Activated CD8-positive, alpha-beta memory T cell treated with anti-CD3 and anti-CD28 coated beads, Interleukin-2, amount 50 U/mL, for 1 hour (primary cell): Measurements from ENCODE around the gene CLRN1.

Experiments
- DNase-seq: peaks from one replicate; pipeline ENCODE4 v3.0.0-alpha.2; 2020; ENCODE audit errors: extremely low read depth

The CLRN1 gene

DNA sequence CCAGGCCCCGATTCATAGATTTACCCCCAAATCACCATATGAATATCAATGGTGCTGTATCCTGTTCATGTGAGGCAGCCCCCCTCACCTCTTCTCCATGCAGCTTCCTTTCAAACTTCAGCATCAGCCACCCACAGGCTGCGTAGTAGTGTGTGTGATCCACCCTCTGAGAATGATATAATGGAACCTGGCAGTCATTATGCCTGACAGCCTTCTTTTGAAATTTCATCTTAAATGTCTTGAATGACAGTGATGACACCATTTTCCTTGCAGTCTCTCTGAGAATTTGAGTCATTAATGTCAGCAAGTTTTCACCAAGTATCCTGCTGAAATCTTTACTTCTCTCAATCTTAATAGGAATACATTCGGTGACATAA lies 3.5 kb upstream of the CLRN1 start:
- no peak for DNase-seq

DNA sequence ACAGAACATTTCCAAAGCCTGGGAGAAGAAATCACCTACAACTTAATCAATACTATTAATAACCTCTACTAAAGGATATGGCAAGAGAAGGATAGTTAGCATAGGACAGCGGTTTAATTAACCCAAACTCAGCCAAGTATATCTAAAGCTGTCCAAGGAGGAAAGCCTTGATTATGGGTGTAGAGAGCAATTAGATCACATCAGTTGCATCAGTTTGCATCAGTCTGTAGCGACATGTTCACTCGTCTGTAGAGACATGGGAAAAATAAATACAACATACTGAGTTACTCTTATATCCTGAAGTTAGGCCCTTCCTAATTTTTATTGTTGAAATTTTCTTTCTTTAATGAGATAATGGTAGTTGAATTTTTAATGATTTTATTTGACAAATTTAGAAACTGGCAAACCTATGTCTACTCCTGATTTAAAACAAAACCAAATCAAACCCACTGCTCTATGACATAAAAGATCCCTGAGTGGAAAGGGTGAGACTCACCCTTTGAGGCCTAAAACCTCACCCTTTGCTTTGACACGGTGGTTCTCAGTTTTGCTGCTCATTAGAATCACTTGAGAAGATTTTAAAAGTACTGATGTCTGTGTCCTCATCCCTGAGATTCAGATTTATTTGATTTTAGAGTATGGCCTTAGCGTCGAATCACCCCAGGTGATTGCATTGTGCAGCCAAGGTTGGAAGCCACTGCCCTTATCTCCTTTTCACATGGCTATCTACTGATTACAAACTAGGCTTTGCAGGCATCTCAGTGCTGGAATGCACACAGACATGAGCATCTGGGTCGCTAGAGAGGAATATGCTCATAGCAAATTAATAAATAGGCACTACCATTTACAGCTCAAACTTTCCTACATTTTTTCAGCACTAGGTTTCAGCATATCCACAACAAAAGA lies 2.8 kb upstream of the CLRN1 start:
- DNase-seq, result no peak

DNA sequence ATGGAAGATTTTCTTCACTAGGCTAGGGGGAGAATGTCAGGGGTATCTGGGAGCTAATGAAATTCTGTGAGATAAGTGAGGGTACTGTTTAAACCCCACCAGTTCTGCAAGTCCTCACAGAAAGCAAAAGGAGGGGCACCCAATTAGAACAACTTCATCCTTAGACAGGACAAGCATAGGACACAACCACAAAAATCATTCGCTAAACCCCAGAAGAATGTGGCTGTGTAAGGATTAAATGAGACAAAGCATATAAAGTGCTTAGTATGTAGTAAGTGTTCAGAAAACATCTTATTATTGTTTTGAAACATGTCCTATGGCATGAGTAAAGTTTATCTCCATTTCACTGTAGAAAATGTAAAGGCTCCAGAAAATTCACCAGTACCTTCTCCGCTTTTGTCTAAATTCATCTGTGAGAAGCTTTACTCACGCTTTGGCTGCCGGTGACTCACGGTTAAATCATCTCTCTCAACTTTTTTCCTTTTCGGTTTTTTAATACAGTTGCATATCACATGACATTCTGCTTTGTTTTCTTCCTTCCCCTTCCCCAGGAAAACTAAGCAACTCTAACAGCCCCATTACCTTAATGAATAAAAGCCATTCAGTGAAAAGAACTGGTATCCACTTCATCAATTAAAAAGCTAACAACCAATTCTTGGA lies 1.7 kb downstream of the CLRN1 start:
- no peak for DNase-seq

DNA sequence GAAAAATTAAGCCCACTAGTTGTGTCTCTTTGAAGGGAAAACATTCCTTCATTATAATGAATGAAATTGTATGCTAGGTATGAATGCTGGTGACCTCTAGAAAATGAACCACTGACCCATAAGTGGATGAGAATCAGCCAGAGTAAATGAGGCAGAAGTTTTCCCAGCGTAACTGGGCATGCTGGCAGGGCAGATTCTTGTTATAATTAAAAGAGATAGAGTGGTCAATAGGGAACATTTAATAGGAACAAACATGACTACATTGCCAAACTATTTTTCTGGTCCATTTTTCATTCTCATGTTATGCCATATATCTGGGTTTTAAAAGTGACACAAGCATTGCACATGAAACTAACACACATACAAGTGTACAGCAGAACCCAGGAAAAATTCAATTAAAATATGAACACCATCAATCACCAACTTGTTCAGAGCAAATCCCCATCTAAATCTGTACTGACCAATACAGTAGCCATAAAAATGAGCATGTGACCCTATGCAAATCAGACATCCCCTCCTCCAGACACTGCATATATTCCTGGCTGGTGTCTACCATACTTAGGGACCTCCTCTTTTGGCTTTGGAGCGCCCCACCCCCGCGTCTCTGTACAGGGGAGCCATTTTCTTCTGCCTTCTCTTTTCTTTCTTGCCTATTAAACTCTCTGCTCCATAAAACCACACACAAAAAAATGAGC lies 4.0 kb downstream of the CLRN1 start:
- no peak for DNase-seq

DNA sequence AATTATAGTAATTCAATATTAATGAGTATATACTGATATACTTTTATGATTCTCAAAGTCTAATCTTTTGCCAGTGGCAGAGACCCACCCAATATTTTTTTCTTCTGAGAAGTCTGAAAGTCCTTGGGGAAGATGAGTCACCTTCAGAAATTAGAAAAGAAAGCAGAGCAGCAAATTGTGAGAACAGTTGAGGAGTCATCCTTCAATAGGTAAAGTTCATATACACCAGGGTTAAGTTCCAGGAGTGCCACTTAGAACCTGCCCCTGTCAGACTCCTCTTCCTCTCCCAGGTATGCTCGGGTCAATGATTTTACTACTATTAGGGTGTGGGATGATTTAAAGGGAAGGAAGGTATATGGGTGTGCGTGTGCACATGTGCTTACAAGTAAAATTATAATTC lies 7.1 kb downstream of the CLRN1 start:
- no peak for DNase-seq

DNA sequence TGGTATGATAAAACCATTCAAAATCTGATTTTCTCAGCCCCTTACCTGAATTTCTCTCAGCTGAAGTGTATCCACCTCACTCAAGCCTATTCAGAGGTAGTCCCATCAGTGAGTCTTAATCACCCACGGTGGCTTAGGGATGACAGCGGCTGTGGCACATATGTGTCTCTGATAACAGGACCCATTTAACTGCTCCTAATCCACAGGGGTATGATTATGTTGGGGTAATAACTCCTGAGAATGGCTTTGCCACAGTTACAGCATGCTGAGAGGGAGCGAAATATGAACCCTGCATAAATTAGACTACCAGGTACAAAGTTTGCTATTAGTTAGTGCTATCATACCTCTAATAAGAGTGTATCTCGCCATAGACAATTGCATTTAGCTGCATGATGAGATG lies 10.6 kb downstream of the CLRN1 start:
- no peak for DNase-seq

DNA sequence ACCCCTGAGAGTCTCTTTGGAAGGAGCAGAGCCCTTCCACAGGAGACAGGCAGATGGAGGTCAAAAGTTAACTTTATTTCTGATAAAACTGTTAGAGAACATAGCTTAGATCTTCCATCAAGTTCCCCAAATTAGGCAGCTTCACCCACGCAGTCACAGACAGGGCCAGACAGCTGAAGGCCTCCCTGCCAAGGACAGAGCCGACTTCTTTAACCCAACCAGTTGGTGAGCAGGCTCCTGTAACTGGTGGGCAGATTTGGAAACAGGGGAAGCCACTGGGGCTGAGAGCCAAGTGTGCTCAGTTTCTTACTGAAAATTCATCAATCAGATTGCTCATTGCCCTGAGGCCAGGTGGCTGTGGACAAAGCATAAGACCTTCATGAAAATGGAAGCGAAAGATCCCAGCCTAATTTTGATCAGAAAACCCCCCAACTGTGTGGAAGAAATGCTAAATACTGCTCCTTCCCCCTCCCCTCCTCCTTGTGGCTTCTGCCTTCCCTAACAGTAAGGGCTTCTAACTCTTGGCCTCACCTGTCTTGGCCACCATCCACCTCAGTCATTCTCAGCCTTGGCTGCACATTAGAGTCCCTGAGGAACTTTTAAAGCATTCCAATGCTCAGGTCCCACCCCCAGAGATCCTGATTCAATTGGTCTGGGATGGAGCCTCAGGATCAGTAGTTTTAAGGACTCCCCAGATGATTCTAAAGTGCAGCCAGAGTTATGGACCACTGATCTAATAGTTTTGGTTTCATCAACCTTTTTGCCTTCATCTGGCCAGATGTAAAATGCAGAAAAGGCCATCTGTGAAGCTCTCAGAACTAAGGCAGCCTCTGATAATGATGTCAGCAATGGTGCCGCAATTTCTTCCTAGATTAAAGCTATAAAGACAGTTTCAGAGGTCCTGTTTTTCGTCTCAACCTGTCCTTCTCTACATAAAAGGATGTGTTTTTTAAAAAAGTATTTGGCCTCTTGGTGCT lies 11.5 kb downstream of the CLRN1 start:
- DNase-seq, result no peak

DNA sequence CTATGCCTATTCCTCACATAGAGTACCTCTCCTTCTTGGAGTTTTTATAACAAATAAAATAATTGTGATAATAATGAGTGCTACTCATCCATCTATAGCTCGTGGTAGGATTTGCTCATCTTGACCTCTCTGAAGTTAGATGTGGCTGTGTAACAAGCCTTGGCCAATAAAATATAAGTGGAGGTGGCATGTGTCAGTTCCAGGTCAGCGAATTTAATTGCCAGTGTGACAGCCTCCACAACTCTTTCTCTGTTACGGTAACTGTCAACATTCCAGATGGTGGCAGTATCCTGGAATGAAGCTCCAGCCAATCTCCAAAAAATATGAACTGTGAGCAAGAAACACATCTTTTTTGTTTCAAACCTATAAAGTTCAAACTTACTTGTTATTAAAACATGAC lies 13.8 kb downstream of the CLRN1 start:
- DNase-seq, result no peak

DNA sequence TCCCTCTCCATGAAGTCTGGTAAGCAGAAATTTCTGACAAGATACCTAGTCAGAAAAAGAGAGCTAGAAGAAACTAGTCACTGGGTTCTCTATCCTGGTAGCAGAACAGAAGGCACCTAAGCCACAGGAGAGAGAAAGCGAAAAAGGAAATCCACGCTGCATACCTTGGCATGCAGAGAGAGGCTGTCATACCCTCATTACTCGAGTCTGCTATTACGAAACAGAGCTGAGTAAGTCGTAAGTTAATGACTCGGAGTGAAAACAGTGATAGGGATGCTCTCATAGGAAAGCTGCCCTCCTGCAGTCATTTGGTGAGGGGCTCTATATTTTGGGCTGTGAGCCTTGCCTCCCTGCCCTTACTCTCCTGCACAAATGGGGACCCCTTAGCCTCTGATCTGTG lies 16.2 kb downstream of the CLRN1 start:
- no peak for DNase-seq

DNA sequence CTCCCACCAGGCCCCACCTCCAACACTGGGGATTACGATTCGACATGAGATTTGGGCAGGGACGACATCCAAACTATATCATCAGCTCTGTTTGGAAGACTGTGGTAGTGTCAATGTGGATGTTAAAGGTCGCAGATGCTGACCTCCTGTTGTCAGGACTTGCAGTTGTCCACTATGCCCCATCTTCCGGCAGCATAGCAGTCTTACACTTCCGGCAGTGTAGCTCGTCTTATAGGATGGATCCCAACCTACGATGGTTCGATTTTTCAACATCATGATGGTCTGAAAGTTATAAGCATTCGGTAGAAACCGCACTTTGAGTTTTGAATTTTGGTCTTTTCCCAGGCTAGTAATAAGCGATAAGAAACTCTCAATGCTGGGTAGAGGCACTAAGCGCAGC lies 20.6 kb downstream of the CLRN1 start:
- DNase-seq, result no peak

DNA sequence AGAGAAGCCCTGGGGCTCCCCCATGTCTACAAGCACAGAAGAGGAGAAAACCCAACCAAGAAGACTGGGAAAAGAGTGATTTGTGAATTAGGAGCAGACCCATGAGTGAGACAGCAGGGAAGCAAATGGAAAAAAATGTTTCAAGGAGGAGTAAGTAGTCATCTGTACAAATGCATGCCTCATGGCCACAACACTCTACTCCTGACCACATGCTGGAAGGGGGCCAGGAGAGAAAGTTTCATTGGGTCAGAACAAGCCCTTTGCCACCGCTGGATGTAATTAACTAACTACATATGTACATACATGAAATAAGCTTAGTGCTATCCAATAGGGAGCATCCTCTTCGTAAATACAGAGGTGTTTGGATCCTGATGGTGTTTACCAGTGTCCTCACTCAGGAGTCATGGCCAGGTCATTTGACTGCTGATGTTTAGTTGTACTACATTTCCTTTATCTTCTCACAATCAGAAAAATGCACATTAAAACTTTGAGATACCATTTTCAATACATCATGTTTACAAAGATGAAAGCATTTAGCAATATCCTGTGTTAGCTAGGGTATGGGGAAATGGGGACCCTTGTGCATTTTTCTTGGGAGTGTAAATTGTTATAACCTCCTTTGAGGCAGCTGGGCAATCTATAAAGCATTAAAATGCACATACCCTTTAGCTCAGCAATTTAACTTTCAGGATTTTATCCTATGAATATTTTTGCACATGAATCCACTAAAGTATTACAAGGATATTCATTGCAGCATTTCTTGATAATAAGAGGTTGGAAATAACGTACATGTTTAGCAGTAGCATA lies 27.1 kb downstream of the CLRN1 start:
- DNase-seq, result no peak

DNA sequence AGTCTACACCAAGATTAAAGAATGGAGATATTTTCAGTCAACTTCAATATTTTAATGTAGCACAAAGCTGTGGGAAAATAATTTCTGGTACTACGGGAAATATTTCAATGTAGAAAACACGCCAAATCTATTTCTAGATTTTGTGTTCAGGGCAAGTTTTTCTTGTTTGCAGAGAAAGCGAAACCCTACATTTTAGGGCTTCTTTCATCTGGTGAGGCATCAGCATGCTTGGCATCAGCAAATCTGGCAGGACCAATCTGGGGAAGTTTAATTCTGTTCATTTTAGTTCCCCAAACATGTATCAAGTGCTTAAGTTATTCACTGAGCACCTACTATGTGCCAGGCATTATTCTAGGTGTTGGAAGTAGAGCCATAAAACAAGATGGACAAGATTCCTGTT lies 30.3 kb downstream of the CLRN1 start:
- DNase-seq, result no peak

DNA sequence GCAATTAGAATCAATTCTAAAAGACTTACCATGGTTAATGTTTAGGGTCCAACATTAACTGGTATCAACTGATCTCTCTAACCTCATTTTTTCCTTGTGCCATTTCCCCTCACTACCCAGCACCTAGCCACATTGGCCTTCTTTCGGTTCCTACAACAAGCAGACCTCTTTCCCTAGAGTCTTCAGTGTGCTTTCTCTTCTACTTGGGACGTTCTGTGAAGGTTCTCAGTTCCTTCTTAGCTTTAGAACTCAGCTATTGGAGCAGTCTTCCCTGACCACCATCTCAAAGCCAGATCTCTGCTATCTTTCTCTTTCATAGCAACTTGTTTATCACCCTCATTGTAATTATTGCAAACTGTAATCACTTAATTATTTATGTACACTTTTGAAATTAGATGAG lies 35.8 kb downstream of the CLRN1 start:
- DNase-seq, result no peak

DNA sequence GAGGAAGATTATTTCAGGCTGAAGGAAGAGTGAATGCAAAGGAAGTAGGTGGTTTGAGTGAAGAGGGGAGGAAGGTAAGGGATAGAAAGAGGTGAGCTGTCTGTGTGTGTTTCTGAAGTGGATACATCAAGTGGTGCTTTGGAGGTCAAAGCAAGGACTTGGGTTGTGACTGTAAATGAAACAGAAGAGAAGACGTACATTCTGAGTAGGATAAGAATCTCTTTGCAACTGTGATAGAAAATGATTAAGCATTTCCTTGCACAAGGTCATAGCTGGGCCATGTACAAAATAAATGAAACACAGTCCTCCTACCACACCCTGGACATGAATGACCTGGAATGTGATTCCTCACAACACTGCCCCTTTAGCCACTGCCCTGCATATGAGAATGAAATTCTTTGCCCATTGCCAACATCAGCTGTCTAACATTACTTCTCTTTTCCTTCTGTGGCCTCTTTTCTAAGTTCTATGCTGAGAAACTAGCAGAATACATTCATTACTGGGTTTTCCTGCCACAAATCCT lies 39.0 kb downstream of the CLRN1 start:
- DNase-seq, result no peak

DNA sequence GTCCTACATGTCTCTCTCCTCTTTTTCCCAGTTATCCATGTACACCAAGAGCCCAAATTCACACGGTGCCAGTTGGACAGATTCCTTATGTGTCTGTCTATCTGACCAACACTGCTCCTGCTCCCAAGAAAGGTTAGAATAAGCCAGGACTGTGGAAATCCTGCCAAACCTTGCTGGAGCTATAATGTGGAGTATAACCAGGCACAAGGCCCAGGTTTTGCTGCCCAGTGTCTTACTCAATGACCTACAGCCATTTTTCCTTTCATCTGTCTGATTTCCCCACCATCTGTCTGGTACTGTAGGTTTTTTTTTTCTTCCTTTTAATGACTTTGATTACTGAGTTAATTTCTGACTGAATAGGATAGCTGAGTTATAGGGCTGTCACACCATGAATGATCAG lies 40.8 kb downstream of the CLRN1 start:
- DNase-seq, result no peak

DNA sequence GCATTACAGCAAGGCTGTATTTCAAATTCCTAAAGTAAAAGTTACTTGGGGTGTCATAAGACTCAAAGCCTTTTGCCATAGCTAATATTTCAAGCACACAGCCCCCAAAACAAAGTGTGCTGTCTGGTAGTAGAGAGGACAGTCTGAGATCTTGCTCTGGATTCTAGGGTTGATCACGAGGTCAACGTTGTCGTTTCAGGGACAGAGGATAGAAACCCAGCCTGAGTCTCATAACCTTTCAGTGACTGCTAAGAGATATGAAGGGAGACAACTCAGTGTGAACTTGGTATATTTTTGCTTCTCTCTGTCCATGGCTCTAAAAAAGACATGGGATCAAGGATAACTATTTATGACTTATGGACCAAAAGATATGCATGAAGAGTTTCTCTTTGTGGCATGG lies 41.7 kb downstream of the CLRN1 start:
- DNase-seq, result no peak

DNA sequence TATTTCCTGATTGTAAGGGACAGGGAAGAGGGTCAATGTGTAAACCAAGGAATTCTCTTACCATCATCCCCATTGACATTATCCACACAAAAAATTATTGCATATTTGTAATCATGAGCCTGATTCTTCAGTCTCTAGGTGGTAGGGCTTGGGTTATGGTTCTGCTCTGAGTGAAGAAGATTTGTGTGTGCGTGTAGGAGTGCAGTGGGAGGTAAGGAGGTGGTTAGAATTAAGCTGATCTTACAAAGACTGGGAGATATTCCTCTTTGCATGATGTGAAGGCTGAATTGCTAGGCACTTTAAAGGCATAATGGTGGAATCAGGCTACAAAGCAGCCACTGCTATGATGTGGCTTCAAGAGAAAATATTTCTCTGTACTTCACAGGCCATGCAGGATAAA lies 44.3 kb downstream of the CLRN1 start:
- no peak for DNase-seq

DNA sequence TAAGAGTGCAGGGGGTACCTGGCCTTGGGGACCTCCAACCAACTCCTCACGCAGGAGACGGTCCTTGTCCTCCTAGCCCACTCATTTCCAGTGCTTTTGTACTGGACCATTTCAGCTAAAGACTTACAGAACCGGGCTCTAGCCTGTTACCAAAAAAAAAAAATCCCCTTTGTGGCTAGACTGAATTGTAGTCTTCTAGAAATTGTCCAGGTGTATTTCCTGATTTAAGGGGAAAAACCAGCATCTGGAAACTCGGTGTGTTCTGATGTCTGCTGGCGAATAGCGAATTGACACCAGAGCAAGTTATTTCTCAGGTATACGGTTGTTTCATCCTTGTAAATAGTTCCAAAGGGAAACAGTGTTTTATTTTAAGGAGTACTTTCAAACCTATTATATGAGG lies 46.2 kb downstream of the CLRN1 start:
- no peak for DNase-seq

DNA sequence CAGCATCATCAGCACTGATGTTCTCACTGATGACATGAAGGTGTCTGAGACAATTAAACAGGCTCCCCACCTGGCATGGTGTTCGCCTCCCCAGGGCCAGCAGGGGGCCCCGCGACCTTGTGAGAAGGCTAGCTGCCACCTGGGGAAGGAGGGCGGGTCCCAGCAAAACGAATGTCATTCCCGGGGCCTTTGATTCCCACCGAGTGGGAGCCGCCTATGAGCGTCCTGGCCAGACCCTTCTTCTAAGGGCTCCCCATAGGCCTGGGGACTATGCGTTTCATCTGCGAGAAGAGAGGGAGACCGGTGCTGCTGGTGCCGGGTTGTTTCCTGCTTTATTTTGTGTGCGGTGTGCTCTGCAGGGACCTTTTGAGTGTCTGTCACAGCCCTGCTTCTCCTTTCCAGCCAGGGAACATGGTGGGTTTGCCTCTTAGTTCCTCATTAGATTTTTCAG lies 46.8 kb downstream of the CLRN1 start:
- DNase-seq, result no peak

DNA sequence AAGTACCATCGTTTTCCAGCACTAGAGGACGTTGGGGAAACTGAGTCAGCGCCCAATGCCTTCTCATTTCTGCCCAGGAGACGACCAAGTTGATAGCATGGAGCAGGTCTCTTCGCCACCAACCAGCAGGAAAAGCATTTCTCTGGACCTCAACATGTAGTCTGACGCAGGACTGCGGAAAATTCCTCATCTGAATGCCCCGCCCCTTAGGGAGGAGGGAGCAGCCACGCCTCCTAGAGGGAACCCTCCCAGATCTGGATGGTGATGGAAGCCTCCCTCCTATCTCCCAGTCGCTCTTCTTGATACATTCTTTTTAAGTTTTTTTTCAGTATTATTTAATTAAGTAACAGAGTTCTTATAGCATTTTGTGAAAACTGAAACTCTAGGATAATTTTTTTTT lies 49.9 kb downstream of the CLRN1 start:
- DNase-seq, result no peak

DNA sequence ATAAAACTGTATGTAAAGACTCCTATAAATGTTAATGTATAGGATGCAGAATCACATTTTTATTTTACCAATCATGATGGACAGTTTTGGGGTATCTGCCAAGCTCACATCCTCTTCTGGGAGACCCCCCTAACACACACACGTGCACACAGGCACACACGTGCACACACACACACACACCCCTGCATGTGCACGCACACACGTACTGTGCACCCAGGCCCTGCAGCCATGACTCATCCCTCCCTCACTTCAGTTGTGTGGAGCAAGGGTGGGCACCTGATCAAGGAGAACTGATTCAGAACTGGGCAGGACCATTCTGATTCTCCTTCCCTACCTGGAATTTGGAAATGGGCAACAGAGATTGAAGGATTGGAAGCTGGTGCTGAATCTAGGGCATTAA lies 51.3 kb downstream of the CLRN1 start:
- DNase-seq, result no peak
